B cell (primary cell): ENCODE measurements around the gene ACOXL. TPM values are rescaled to one million over a fixed set of nuclear protein-coding genes. Genes with fewer than 3 reads are reported as not detected.
A peak's percentile ranks its signal among the peaks of the same experiment; 100 is the strongest.

Source experiments
- ATAC-seq: fragments of 200-7000 bp; cut with Tn5 transposase; one replicate; pipeline ENCODE4 v1.10.0; 2021; ENCODE audit warnings: low read depth, mild to moderate bottlenecking, moderate number of reproducible peaks, moderate library complexity
- CTCF ChIA-PET: fragments of 350-600 bp; sonication (Branson Sonifier 250); formaldehyde crosslinking; loops from one replicate; lab custom pipeline; 2021; ENCODE audit warnings: antibody characterized with exemption, inconsistent platforms; lab: Charles Lee
- POLR2A ChIA-PET: fragments of 350-600 bp; sonication (Branson Sonifier 250); formaldehyde crosslinking; loops from one replicate; lab custom pipeline; 2021; ENCODE audit warnings: antibody characterized with exemption; lab: Charles Lee
- DNase-seq: peaks from one replicate; pipeline ENCODE4 v3.0.0; 2013
- H2AFZ ChIP-seq: 2 replicates; pipeline ENCODE4 v1.6.1; 2012; ENCODE audit warnings: mild to moderate bottlenecking, low read depth, low read length; ENCODE audit not compliant: insufficient read depth, poor library complexity, severe bottlenecking
- H3K27ac ChIP-seq, 2 donors: 1 replicate in 1 of 2; 2 replicates in 1 of 2; pipeline ENCODE4 v1.5.1; 2012 to 2013; ENCODE audit warnings: low read length in 2 of 2, mild to moderate bottlenecking in 2 of 2, moderate library complexity in 1 of 2
- H3K27me3 ChIP-seq, 4 experiments: fragments of 200-600 bp in 1 of 4; sonication (generic) in 1 of 4; replicated peaks in 1 of 4; 1 replicate in 2 of 4; 2 replicates in 2 of 4; pipeline versions ENCODE4 v1.6.1 to v1.7.0; 2013 to 2016; ENCODE audit warnings: low read length in 3 of 4, mild to moderate bottlenecking in 2 of 4, mixed read lengths in 1 of 4, moderate library complexity in 1 of 4; ENCODE audit not compliant: insufficient read depth in 4 of 4, control insufficient read depth in 3 of 4; ENCODE audit errors: control extremely low read depth in 1 of 4
- H3K36me3 ChIP-seq, 2 experiments: replicated peaks in 1 of 2; 1 replicate in 1 of 2; 2 replicates in 1 of 2; pipeline versions ENCODE4 v1.6.1 to v1.7.1; 2013; ENCODE audit warnings: low read length in 1 of 2; ENCODE audit not compliant: insufficient read depth in 2 of 2, control insufficient read depth in 1 of 2; ENCODE audit errors: control extremely low read depth in 1 of 2, extremely low read depth in 1 of 2
- H3K4me1 ChIP-seq, 2 donors: fragments of 200-600 bp in 1 of 2; sonication (generic) in 1 of 2; 1 replicate in 1 of 2; 2 replicates in 1 of 2; pipeline versions ENCODE4 v1.5.1 to v1.6.1; 2013 to 2017; ENCODE audit warnings: low read length in 2 of 2; ENCODE audit not compliant: control insufficient read depth in 2 of 2, insufficient read depth in 2 of 2
- H3K4me2 ChIP-seq: replicated peaks from 2 replicates; pipeline ENCODE3; 2012; ENCODE audit warnings: mild to moderate bottlenecking, low read depth, low read length; ENCODE audit not compliant: poor library complexity, severe bottlenecking
- H3K4me3 ChIP-seq, 5 experiments: fragments of 200-600 bp in 1 of 5; sonication (generic) in 1 of 5; 1 replicate in 3 of 5; 2 replicates in 2 of 5; pipeline versions ENCODE4 v1.5.1 to v1.7.0; 2011 to 2016; ENCODE audit warnings: low read length in 4 of 5, mild to moderate bottlenecking in 4 of 5, low read depth in 2 of 5, control low read depth in 1 of 5, moderate library complexity in 1 of 5; ENCODE audit not compliant: insufficient read depth in 1 of 5; ENCODE audit errors: control extremely low read depth in 1 of 5, extremely low read depth in 1 of 5
- H3K79me2 ChIP-seq: fragments of 200-600 bp; sonication (generic); one replicate; pipeline ENCODE4 v1.6.0; 2016; ENCODE audit warnings: low read length; ENCODE audit not compliant: control insufficient read depth, insufficient read depth
- H3K9ac ChIP-seq: fragments of 200-600 bp; sonication (generic); 2 replicates; pipeline ENCODE4 v1.6.1; 2017; ENCODE audit warnings: mild to moderate bottlenecking, low read length, moderate library complexity
- H3K9me3 ChIP-seq, 3 donors: one replicate each; pipeline versions ENCODE4 v1.6.1 to v1.7.1; 2013; ENCODE audit warnings: low read length in 2 of 3; ENCODE audit not compliant: control insufficient read depth in 2 of 3, insufficient read depth in 1 of 3; ENCODE audit errors: control extremely low read depth in 1 of 3
- H4K20me1 ChIP-seq: 2 replicates; pipeline ENCODE4 v1.6.0; 2012; ENCODE audit warnings: mild to moderate bottlenecking, low read length; ENCODE audit not compliant: insufficient read depth, control insufficient read depth, poor library complexity, severe bottlenecking
- H3K27ac Mint-ChIP-seq: one replicate; pipeline ENCODE4 v1.8.0; 2021; ENCODE audit warnings: mixed read lengths
- H3K27me3 Mint-ChIP-seq: one replicate; pipeline ENCODE4 v1.8.0; 2021; ENCODE audit warnings: mixed read lengths
- H3K4me1 Mint-ChIP-seq: one replicate; pipeline ENCODE4 v1.8.0; 2021; ENCODE audit warnings: mixed read lengths
- H3K4me3 Mint-ChIP-seq: one replicate; pipeline ENCODE4 v1.8.0; 2021; ENCODE audit warnings: mixed read lengths
- H3K9me3 Mint-ChIP-seq: one replicate; pipeline ENCODE4 v1.8.0; 2022; ENCODE audit warnings: mixed read lengths; ENCODE audit not compliant: insufficient read depth
- CTCF ChIP-seq: fragments of 200-600 bp; IDR thresholded peaks from one replicate; pipeline ENCODE4 v1.8.0; 2022; ENCODE audit warnings: antibody characterized with exemption, mild to moderate bottlenecking
- EZH2 ChIP-seq: IDR thresholded peaks from 2 replicates; pipeline ENCODE4 v1.6.1; 2012; ENCODE audit warnings: borderline replicate concordance, low read depth, mild to moderate bottlenecking, moderate library complexity, low read length; ENCODE audit not compliant: insufficient read depth, poor library complexity, severe bottlenecking
- WGBS: methylation state at CpG from one replicate; pipeline ENCODE4 v1.1.5; 2013; ENCODE audit warnings: missing lambda C conversion rate; ENCODE audit not compliant: insufficient coverage; 5-methylcytosine and 5-hydroxymethylcytosine counted together
- intact Hi-C: fragments of 100-400 bp; cut with micrococcal nuclease; formaldehyde crosslinking; loops from one replicate; pipeline ENCODE4 v1.10.0; 2022
- polyA plus RNA-seq: library from polyadenylated mRNA; depleted of rRNA; stranded (reverse); fragments of >200 nt; gene quantifications from 2 replicates; pipeline ENCODE4 v1.2.3, GENCODE V29; 2012
- total RNA-seq, 2 donors: library from RNA; stranded (reverse); fragments of 120-200 nt in 1 of 2; gene quantifications; 1 replicate in 1 of 2; 2 replicates in 1 of 2; pipeline versions ENCODE4 v1.2.3 to v1.2.4, GENCODE V29; 2013 to 2022

ACOXL gene
- total and polyA plus RNA-seq, 2 donors (not counting 1 experiment from before 2014, with no cell fraction given) = 0.06 TPM; not detected in 1

GRCh38 chr2:111054791-111055691, 322.7 kb downstream of the ACOXL start:
- peak overlapping the region; percentile 56 for H3K4me2 ChIP-seq
- H3K27me3 ChIP-seq = no peaks in the 10 kb centered on the region
- no peaks in the 10 kb centered on the region for H3K79me2 ChIP-seq
- peaks cover 55 to 67% of the 10 kb centered on the region in 2 donors for H3K4me1 ChIP-seq
- no peaks in the 10 kb centered on the region for H3K36me3 ChIP-seq
- Mint-ChIP-seq H3K4me1 (peaks cover 58% of the 10 kb centered on the region), H3K27ac (peak overlapping the region; percentile 78), H3K4me3 (peak overlapping the region; percentile 56), H3K9me3 (no peaks in the 10 kb centered on the region), H3K27me3 (no peaks in the 10 kb centered on the region)
- intact Hi-C loops = loop anchor here (5.0 to 10.0 kb wide), 3 partner anchors 37 to 150 kb away; no protein-coding TSS in a partner anchor
- H3K4me3 ChIP-seq = no peak overlapping the region
- H3K9me3 ChIP-seq = peaks cover 0 to 2% (median 0%) of the 10 kb centered on the region in 3 donors
- H3K27ac ChIP-seq = peak overlapping the region in 1 of 2 donors; percentile 34
- H3K9ac ChIP-seq = peak overlapping the region; percentile 17
- TF ChIP-seq CTCF = no peak
- no peak for TF ChIP-seq EZH2
- POLR2A ChIA-PET = no interaction called here
- H4K20me1 ChIP-seq = no peaks in the 10 kb centered on the region
- peak overlapping the region; percentile 10 for H2AFZ ChIP-seq
- DNase-seq = peak; percentile 60
- WGBS = 12% methylated on average over 5 of the region's 8 CpGs
- ATAC-seq = peak; percentile 68
- CTCF ChIA-PET = no interaction called here

- H3K4me1 ChIP-seq = peaks cover 48 to 61% of the 10 kb centered on the region in 2 donors
- no peaks in the 10 kb centered on the region for H3K27me3 ChIP-seq
- H3K4me2 ChIP-seq = peak overlapping the region; percentile 56
- Mint-ChIP-seq H3K27ac (peak overlapping the region; percentile 39), H3K9me3 (no peaks in the 10 kb centered on the region), H3K27me3 (no peaks in the 10 kb centered on the region), H3K4me1 (peaks cover 52% of the 10 kb centered on the region), H3K4me3 (peak overlapping the region; percentile 56)
- intact Hi-C loops = loop anchor here (5.0 to 10.0 kb wide), 3 partner anchors 37 to 149 kb away; no protein-coding TSS in a partner anchor
- TF ChIP-seq EZH2 (no peak), CTCF (no peak)
- no peaks in the 10 kb centered on the region for H4K20me1 ChIP-seq
- H3K9ac ChIP-seq = peak overlapping the region; percentile 17
- no peak overlapping the region for H3K27ac ChIP-seq
- ChIA-PET CTCF (no interaction called here), POLR2A (no interaction called here)
- DNase-seq (no peak), ATAC-seq (no peak)
- H3K9me3 ChIP-seq = peaks cover 0 to 6% (median 1%) of the 10 kb centered on the region in 3 donors
- no peak overlapping the region for H3K4me3 ChIP-seq
- no CpG with 5 or more reads among the region's 2 CpGs for WGBS
- H3K36me3 ChIP-seq = no peaks in the 10 kb centered on the region
- no peak overlapping the region for H2AFZ ChIP-seq
- H3K79me2 ChIP-seq = no peaks in the 10 kb centered on the region
Measured at GRCh38 chr2:111055735-111056134, 323.4 kb downstream of the ACOXL start.
